DMS79 (cell line): ENCODE results near the gene PAQR8.
A peak's percentile ranks its signal among the peaks of the same experiment; 100 is the strongest.

Experiments used
- DNase-seq: peaks from one replicate; lab custom pipeline; 2025; lab: John Stamatoyannopoulos, UW

Gene PAQR8, protein sequence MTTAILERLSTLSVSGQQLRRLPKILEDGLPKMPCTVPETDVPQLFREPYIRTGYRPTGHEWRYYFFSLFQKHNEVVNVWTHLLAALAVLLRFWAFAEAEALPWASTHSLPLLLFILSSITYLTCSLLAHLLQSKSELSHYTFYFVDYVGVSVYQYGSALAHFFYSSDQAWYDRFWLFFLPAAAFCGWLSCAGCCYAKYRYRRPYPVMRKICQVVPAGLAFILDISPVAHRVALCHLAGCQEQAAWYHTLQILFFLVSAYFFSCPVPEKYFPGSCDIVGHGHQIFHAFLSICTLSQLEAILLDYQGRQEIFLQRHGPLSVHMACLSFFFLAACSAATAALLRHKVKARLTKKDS

DNA sequence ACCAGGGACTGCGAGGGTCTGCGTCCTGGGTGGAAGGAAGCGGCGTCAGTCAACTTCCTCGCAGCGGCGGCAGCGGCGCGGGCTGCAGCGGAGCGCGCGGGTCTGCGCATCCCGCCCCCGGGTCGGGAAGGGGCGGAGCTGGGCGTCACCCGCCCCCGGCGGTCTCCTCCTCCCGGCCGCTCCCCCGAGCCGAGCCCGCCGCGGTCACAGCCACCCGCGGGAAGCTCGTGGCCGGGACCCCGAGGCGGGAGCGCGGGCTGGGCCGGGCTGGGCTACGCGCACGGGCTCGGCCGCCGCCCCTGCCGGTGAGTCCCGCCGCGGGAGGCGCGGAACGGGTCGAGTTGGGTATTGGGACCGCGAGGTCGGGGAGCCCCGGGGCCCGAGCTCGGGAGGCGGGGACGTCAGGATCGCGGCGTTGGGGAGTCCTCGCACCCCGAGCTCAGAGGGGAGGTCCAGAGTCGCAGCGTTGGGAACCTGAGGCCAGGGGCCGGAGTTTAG is at the start of gene PAQR8:
Gene PAQR8 (plus strand): TSS at position 207 of the 498 bp plus-strand sequence. CDS start 41,063 bp downstream, outside the sequence.
- peak; percentile 11 for DNase-seq

DNA sequence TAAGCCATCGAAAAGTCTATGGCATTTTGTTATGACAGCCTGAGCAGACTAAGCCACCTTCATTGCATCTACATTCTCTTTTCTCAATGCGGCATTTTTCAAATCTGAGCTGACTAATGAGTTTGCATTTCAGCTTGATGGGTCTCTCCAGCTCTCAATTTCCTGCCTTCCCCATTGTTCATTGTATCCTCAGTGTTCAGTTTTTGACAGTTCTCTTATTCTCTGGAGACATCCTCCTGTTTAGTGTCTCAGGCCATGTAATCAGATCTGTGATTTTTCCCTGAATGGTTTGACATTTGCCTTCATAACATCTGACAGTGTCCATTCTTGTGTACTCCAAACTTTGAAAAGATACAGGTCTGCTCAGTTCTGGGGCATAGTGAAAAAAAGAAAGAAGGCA is 49.5 kb upstream of the PAQR8 start:
- no peak for DNase-seq

DNA sequence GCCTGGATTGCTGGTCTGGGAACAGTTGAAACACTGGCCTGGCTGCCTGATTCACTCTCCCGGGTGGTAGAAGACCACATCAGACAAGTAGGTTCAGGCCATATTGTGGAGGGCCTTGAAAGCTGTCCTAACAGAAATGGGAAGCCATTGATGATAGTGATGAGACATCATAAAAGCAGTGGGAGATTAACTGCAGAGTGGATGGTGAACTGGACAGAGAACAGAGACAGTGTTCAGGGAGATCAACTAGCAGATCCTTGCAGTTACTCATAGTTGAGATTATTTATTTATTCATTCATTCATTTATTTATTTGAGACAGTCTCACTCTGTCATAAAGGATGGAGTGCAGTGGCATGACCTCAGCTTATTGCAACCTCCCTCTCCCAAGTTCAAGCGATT is 47.2 kb upstream of the PAQR8 start:
- DNase-seq: no peak

DNA sequence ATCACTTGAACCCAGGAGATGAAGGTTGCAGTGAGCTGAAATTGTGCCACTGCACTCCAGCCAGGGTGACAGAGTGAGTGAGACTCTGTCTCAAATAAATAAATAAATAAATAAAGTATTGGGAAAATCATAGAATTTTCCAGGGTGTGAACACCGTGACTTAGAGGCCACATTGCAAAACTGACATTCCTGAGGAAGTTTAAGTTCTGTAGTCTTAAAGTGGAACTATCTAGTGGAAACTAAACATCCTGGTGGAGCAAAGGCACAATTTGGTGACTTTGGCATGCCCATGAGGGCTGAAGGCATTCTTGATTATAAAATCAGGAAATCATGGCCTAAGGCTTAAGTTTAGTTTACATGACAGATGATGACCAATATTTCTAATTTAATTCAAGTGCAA is 44.7 kb upstream of the PAQR8 start:
- DNase-seq: no peak

DNA sequence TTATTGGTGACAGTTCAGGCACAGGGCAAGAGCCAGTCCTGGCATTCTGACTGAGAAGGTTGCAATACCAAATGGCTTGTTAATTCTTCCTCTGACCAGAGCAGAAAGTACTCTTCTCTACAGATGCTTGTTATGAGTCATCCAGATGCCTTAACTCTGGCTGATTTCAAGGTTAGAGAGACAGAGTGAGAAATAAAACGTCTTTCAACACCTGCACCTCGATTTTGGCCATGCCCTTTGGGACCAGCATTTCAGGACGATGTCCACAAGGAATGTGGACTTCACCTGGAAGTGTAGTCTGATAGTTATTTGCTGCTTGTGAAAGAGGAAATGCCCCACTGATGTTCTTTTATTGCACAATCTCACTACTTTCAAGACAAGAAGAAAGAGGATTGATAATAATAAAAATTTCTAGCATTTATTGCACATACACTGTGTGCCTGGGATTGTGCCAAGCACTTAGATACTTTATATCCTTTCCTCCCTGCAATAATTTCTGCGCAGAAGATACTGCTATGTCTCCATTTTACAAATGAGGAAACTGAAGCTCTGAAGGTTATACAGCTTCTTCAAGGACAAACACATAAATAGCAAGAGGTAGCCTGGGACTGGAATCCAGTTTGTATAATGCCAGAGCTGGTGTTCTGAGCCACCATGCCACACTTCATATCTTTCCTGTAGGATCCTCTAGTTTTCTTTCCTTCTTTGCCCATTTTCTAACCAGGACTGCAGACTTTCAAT is 43.9 kb upstream of the PAQR8 start:
- no peak for DNase-seq

DNA sequence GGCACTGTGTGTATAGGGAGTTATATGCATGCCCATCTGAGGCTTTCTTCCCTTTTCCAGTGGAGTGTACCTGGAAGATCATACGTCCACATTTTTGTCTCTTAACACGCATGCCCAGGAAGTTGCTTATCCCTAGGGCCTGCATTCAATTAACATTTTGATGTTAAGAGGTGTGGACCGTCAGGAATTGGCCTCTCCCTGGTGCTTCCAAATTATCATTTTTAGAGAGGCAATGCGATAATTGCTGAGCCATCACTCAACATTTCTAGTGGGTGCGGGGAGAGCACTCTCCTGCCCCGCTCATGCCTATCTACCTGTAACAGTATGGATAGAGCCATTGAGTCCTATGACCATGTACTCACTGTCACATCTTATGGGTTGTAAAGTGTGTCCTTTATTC is 37.8 kb upstream of the PAQR8 start:
- DNase-seq: no peak

DNA sequence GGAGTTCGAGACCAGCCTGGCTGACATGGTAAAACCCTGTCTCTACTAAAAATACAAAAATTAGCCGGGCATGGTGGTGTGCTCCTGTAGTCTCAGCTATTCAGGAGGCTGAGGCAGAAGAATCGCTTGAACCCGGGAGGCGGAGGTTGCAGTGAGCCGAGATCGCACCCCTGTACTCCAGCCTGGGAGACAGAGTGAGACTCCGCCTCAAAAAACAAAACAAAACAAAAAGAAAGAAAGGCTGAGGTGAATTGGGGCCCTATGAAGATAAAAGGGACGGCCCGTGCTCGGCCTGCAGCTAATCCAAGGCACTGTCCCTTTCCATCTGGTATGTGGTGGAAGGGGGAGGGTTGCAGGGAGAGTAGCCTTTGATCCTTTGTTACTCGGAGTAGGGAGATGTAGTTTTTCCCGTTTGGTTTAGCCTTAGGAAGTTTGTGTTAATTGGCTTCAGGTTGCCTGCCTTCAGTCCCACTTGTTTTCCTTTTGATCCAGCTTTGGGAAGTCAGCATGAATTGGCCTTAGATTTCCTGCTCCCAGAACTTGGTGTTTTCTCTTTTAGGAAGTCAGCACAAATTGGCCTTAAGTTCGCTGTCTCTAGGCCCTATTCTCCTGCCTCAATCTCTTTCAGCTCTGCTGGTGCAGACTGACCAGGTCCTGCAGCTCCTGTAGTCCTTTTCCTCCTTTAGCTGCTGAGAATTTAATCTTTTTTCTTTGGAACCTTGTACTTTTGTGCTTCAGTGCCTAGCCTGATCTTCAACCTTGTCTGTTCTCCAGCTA is 36.1 kb upstream of the PAQR8 start:
- no peak for DNase-seq

DNA sequence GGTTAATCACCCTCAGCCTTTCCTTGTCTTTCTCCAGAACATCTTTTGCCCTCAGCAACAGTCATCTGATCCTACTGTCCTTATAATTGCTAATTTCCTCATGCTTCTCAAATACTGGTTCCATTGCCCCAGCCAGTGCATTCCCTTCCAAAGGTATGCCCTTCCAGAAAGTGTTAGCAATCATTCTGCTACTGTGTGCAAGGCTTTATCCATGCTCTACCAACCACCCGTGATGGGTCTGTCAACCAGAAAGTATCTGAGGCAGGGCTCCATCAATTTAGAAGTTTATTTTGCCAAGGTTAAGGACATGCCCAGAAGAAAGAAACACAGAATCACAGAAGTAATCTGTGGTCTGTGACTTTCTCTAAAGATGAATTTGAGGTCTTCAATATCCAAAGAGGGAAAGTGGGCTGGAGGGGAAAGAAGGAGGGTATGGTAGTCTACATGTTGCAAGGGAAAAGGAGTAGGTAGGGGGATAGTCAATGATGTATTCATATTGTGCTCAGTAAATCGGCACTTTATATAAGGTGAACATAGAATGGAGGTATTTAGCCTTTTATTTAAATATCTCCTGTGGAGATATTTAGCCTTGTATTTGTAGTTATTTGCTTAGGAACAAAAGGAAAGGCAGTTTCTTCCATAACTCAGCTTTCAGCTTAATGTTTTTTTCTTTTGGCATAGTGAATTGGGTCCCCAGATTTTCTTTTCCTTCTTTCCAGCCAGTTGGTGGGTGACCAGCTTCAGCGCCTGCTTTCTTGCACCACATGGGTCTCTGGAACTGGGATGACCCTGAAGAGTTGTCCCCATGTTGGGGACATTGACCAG is 35.2 kb upstream of the PAQR8 start:
- no peak for DNase-seq

DNA sequence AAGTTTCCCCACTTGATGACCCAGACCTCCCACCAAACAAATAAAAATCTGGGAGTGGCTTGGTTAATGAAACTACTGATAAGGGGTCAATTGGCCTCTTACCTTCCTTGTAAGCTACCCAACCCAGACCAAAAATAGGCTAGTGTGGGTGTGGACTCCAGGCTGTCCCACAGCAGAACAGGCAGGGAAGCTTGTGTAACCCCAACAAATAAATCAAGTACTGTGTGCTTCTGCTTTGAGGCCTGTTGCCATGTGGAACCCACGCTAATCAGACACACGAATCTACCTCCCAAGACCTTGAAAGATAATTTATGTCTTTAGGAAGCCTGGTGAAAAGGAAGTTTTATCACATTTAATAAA is 33.7 kb upstream of the PAQR8 start:
- no peak for DNase-seq

DNA sequence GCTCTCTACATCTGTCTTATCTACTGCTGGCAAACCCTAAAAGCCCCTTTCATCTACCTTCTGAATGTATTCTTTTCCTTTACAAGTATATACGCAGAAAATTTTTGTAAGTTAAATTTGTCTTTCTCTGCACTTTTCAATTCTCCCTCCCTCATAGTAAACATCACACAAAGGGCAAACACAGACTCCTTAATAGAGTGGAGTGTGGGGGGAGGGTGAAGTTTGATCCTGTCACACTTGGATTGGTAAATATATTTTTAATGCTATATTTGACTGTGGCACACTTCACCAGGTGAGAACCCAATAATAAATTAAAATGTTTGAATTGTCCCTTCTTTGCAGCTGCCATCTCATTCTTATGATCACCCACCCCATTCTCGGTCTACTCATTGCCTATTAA is 33.2 kb upstream of the PAQR8 start:
- peak; percentile 40 for DNase-seq

DNA sequence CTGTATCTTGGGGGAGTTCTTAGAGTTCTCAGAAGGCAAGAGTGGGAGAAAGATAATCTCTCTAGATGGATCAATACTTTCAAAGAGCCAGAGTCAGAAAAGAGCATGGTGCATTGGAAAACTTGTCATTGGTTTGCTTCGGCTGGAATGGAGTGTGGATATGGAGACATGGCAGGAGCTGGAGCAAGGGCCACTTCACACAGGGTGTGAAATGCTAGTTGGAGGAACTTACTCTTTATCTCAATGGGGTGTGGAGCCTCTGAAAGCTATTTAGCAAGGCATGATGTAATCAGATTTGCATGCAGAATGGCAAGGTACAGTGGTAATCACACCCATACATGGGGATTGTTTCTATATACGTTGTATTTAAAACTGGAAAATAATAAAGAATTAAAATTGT is 31.5 kb upstream of the PAQR8 start:
- no peak for DNase-seq

DNA sequence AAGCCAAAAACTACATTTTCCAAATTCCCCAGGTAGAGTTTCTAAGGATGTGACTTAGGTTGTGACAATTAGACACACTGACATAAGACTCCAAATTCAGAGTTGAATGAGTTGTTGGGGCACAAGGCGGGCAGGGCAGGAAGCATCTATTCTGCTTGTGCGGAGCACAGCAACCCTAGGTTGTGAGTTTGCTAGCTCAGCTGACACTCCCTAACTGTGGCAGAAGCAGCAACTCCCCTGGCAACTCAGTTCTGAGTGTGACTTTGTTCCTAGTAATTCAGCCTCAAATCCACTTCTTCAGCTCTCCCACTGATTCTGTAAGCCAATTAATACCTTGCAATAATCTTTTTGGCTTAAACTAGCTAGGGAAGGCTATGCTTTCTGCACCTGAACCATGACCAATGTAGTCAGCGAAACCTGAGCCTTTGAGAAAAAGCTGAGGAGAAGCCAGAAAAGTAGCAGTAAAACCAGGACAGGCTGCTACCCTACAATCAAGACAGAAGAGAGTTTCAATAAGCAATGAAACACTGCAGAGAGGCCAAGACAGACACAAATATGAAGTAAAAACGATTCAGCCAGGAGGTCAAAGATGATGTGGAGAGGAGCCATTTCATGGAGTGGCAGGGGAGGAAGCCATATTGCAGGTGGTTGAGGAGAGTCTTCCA is 30.0 kb upstream of the PAQR8 start:
- DNase-seq: peak; percentile 71

DNA sequence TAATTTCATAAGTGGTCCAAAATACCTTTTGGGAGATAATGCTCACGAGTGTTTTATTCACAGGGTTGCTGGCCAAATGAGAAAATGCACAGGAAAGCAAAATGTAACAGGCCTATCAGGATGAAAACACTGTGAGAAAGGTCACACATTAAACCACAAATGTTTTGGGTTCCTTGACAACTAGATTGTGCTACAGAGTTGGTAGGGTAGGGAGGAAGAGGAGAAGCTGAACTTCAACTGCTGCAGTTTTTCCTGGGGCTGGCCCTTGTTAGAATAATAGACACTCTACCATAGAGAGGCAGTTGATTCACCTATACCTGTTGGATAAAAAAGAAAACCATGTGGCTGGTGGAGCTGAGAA is 28.1 kb upstream of the PAQR8 start:
- DNase-seq: no peak

DNA sequence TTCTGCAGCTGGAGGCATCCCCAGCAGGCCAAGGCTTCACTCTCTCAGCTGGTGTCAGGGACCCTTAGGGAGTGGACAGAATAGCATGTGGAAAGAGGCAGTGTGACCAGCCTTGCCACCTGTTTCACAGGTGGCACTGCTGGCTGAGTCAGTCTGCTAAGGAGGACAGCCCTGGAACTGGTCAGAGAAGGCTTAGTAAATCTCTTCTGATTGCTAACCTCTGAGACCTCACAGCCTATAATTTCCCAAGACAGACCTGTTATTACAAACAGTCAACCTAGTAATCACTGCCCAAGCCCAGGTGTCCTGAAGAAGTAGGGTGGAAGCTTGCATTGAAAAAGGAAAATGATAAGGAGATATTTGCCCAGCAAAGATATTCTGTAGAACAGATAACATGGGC is 26.4 kb upstream of the PAQR8 start:
- no peak for DNase-seq

DNA sequence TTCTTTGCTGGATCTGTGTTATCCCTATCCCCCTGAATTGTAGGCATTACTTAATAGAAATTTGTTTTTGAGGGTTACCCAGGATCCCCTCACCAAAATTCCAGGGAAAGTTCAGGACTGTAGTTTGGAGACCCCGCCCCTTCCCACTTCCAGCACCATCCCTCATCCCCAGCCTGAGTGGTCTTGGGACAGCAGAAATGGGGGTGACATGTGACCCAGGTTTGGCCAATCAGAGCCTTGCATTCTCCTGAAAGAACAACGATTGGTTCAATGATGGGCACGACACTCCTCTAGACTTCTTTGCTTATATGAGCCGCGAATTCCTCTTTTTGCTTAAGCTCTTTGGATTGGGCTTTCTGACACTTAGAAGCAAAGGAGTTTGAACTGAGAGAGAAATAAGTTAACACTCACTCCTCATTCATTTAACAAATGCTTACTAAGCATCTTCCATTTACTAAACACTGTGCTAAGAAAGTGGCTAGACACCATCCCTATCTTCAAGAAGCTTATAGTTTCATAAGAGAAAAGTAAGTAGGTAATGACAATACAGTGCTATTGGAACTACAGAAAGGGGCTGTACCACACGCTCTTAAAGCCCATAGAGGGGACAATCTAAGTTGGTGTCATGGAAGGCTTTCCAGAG is 24.9 kb upstream of the PAQR8 start:
- no peak for DNase-seq

DNA sequence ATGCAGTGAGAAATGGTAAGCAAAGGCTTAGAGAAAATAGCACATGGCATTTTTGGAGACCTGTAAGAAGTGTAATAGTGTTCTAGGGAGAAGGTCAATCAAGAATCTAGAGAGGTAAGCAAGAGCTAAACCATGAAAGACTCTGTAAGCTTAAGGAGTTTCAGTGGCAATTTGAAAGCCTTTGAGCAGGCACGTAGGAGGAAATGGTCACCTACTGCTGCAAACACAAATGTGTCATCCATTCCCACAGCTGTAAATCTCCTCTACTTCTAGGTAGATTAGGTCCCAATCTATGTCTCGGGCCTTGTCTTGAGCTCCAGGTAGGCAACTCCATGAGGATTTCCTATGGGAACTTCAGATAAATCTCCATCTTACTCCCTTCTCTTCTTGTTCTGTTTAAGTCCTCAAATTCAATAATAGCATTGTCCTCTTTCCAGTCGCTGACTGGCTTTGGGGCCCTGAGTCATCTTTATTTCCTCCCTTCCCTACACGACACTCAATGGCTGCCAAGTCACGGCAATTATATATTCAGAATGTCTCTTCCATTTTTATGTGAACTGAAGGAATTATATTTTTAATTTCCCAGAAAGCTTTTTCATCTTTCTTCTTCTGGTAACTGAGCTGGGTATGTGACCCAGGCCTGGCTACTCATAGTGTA is 24.2 kb upstream of the PAQR8 start:
- DNase-seq: no peak

DNA sequence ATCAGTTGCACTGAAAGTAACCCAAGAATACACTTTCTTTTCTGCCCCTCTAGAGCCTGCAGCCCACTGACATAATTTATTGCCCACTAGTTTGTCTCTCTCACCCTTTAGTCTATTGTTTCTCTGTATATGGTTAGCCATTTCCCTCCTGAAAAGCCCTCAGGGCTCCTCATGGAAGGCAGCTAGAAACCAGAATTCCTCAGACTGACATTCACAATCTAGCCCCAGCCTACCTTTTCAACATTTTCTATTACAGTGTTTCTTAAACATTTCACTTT is 21.4 kb upstream of the PAQR8 start:
- no peak for DNase-seq

DNA sequence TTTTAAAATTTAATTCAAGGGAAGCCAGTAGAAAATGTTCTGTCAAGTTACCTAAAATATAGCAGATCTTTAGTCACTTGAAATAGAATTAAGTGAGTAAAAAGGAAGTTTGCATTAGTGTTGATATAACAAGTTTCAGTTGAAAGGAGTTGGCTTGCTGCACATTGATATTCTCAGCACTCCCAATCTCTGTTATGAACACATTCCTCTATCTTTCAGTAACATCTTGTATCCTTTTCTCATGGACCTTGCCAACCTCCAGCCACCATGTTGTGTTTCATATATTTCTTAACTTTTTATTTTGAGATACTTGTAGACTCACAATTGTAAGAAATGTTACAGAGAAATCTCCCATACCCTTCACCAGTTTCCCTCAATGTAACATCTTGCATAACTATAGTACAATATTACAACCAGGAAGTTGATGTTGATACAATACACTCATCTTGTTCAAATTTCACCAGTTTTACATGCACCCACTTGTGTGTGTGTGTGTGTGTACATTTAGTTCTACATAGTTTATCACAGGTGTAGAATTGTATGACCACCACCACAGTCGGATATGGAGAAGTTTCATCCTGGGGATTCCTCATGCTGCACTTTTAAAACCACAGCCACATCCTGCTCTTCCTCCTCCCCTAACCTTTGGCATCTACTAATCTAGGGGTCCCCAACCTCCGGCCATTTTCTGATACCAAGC is 20.2 kb upstream of the PAQR8 start:
- DNase-seq: no peak

DNA sequence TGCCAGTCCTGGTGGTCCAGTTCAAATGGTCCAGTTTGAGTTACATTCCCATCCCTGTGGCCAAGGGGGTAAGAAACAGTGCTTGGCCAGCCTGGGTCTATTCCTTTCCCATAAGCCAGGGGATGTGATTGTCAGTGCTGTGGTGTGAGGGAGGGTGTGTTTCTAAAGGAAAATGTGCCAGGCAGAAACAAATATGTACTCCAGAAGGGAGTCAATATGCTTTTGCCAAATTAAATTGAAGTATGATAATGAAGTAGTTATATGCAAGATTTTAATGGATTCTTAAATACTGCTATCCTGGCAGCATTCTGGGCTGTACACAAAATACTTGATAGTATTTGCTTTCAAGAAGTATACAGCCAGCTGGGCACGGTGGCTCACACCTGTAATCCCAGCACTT is 16.6 kb upstream of the PAQR8 start:
- DNase-seq: no peak

DNA sequence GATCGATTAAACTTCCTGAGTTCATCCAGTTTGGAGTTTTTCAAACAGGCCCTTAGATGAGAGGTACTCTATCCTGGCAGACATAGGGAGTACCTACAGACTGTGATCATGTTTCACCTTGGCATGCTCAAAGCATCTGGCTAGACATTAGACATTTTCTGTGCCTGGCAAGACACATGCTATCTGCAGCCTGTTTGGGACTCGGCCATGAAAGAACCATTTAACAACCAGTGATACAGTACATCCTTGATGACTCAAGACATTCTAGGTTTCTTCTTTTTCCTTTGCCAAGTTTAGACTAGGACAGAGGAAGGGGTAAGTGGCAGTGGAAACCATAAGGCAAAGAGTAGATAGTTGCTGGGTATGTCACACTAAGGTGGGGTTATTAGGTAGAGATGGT is 15.4 kb upstream of the PAQR8 start:
- DNase-seq: no peak
